Activated CD4-positive, alpha-beta T cell treated with anti-CD3 and anti-CD28 coated beads for 36 hours (primary cell): ENCODE results near the gene WFIKKN2. TPM values are rescaled to one million over a fixed set of nuclear protein-coding genes. Genes with fewer than 3 reads are reported as not detected.
A peak's percentile ranks its signal among the peaks of the same experiment; 100 is the strongest.

Experiments used
- ATAC-seq: fragments of 200-7000 bp; cut with Tn5 transposase; one replicate; pipeline ENCODE4 v1.10.0; 2021; ENCODE audit warnings: mild to moderate bottlenecking, moderate library complexity
- CTCF ChIA-PET: fragments of 350-600 bp; sonication (Branson Sonifier 250); formaldehyde crosslinking; loops from one replicate; lab custom pipeline; 2021; ENCODE audit warnings: antibody characterized with exemption; lab: Charles Lee
- POLR2A ChIA-PET: fragments of 350-600 bp; sonication (Branson Sonifier 250); formaldehyde crosslinking; loops from one replicate; lab custom pipeline; 2021; ENCODE audit warnings: antibody characterized with exemption, inconsistent platforms; lab: Charles Lee
- DNase-seq: peaks from one replicate; pipeline ENCODE4 v3.0.0-alpha.2; 2020
- H3K27ac Mint-ChIP-seq: one replicate; pipeline ENCODE4 v1.8.0; 2021; ENCODE audit warnings: mixed read lengths
- H3K27me3 Mint-ChIP-seq: one replicate; pipeline ENCODE4 v1.8.0; 2021; ENCODE audit warnings: mixed read lengths
- H3K36me3 Mint-ChIP-seq: one replicate; pipeline ENCODE4 v1.8.0; 2021; ENCODE audit warnings: low read depth, mixed read lengths
- H3K4me1 Mint-ChIP-seq: one replicate; pipeline ENCODE4 v1.8.0; 2021; ENCODE audit warnings: mixed read lengths
- H3K4me3 Mint-ChIP-seq: one replicate; pipeline ENCODE4 v1.8.0; 2021; ENCODE audit warnings: mild to moderate bottlenecking, moderate library complexity, mixed read lengths
- H3K9me3 Mint-ChIP-seq: one replicate; pipeline ENCODE4 v1.8.0; 2021; ENCODE audit warnings: low read depth, mixed read lengths
- intact Hi-C, 2 experiments: fragments of 100-400 bp; cut with DNase I in 1 of 2; cut with micrococcal nuclease in 1 of 2; formaldehyde crosslinking; loops; one replicate each; pipeline versions ENCODE4 v1.14.2 to v1.15.1; 2022 to 2024; cut with DNase I, micrococcal nuclease
- total RNA-seq, 2 experiments: library from RNA; stranded (reverse); gene quantifications; one replicate each; pipeline ENCODE4 v1.2.3, GENCODE V29; 2021

The WFIKKN2 gene
- total RNA-seq, 2 experiments from 2014 or later, result not detected

DNA sequence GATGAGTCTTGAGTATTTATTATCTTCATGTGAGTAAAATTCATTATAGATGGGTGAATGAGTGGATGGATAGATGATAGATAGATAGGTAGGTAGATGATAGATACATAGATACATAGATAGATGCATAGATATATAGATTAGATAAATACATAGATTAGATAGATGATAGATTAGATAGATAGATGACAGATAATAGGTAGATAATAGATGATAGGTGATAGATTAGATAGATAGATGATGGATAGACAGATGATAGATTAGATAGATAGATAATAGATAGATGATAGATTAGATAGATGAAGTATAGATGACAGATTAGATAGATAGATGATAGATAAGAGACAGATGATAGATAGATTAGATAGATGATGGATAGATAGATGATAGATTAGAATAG, 21.8 kb upstream of the WFIKKN2 start:
- Mint-ChIP-seq H3K9me3 (no peaks in the 10 kb centered on the region), H3K36me3 (no peaks in the 10 kb centered on the region), H3K27me3 (peaks cover 10% of the 10 kb centered on the region), H3K27ac (no peak overlapping the region), H3K4me3 (no peak overlapping the region), H3K4me1 (no peaks in the 10 kb centered on the region)
- ChIA-PET CTCF (interaction anchor here (1.4 to 2.4 kb wide), 2 partner anchors 17 to 31 kb away, joined by 3 to 11 read pairs; no protein-coding TSS in a partner anchor), POLR2A (no interaction called here)
- DNase-seq (no peak), ATAC-seq (no peak)
- intact Hi-C loops, result no loop called here

GRCh38 chr17:50815400-50815799, 20.0 kb upstream of the WFIKKN2 start:
- Mint-ChIP-seq H3K27me3 (peaks cover 10% of the 10 kb centered on the region), H3K9me3 (no peaks in the 10 kb centered on the region), H3K4me1 (no peaks in the 10 kb centered on the region), H3K36me3 (no peaks in the 10 kb centered on the region), H3K4me3 (no peak overlapping the region), H3K27ac (no peak overlapping the region)
- CTCF ChIA-PET, result interaction anchor here (1.1 to 1.2 kb wide), 3 partner anchors 8 to 33 kb away, joined by 3 to 6 read pairs (median 3); no protein-coding TSS in a partner anchor
- intact Hi-C loops, result no loop called here
- ATAC-seq, result no peak
- no peak for DNase-seq
- POLR2A ChIA-PET, result interaction anchor here (0.6 kb wide), 1 partner anchor 113 kb away, joined by 3 read pairs; no protein-coding TSS in a partner anchor

GRCh38 chr17:50816271-50816670, 19.1 kb upstream of the WFIKKN2 start:
- peaks cover 10% of the 10 kb centered on the region for H3K27me3 Mint-ChIP-seq
- no peak for DNase-seq
- intact Hi-C loops, result no loop called here
- no peak for ATAC-seq
- no peaks in the 10 kb centered on the region for H3K9me3 Mint-ChIP-seq
- no peaks in the 10 kb centered on the region for H3K4me1 Mint-ChIP-seq
- no peak overlapping the region for H3K4me3 Mint-ChIP-seq
- H3K27ac Mint-ChIP-seq, result no peak overlapping the region
- no peaks in the 10 kb centered on the region for H3K36me3 Mint-ChIP-seq
- POLR2A ChIA-PET, result no interaction called here
- CTCF ChIA-PET, result interaction anchor here (0.7 to 1.6 kb wide), 9 partner anchors 9 to 149 kb away, joined by 3 to 9 read pairs (median 5); no protein-coding TSS in a partner anchor

GRCh38 chr17:50816771-50817751, 18.3 kb upstream of the WFIKKN2 start:
- DNase-seq, result peak; percentile 73
- Mint-ChIP-seq H3K27ac (no peak overlapping the region), H3K36me3 (no peaks in the 10 kb centered on the region), H3K9me3 (no peaks in the 10 kb centered on the region), H3K27me3 (peaks cover 10% of the 10 kb centered on the region), H3K4me3 (no peak overlapping the region), H3K4me1 (no peaks in the 10 kb centered on the region)
- POLR2A ChIA-PET, result no interaction called here
- ATAC-seq, result peak; percentile 71
- intact Hi-C loops, result loop anchor here (1.0 kb wide), 2 partner anchors 25 to 139 kb away; no protein-coding TSS in a partner anchor
- CTCF ChIA-PET, result interaction anchor here (0.7 to 2.8 kb wide), 13 partner anchors 13 to 343 kb away, joined by 3 to 9 read pairs (median 4); no protein-coding TSS in a partner anchor

- ATAC-seq (no peak), DNase-seq (no peak)
- ChIA-PET CTCF (interaction anchor here (0.6 to 2.8 kb wide), 7 partner anchors 15 to 342 kb away, joined by 3 to 9 read pairs (median 4); no protein-coding TSS in a partner anchor), POLR2A (interaction anchor here (0.6 kb wide), 1 partner anchor 82 kb away, joined by 4 read pairs; no protein-coding TSS in a partner anchor)
- Mint-ChIP-seq H3K9me3 (no peaks in the 10 kb centered on the region), H3K4me1 (no peaks in the 10 kb centered on the region), H3K27me3 (peaks cover 10% of the 10 kb centered on the region), H3K27ac (no peak overlapping the region), H3K36me3 (no peaks in the 10 kb centered on the region), H3K4me3 (no peak overlapping the region)
- intact Hi-C loops, result loop anchor here (1.0 kb wide), 2 partner anchors 24 to 138 kb away; no protein-coding TSS in a partner anchor
These were observed 17.5 kb upstream of the WFIKKN2 start for GRCh38 chr17:50817838-50818237.

DNA sequence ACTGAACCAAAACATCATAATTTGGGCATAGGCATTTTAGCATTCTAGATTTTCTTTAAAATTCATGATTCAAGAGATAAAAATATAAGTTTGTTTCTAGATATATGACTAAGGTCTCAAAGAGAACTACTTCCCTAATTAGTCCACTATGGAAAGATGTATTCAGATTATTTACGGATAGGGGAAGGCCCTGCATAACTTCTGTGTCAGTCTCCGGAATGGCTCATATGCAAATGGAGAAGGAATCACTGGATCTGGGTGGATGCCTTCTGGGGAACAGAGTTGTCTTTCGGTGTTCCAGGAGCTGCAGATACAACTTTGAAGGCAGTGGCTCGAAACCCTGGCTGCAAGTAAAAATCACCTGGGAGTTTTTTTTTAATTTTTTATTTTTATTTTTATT, 17.1 kb upstream of the WFIKKN2 start:
- Mint-ChIP-seq H3K4me1 (no peaks in the 10 kb centered on the region), H3K4me3 (no peak overlapping the region)

GRCh38 chr17:50818921-50819657, 16.3 kb upstream of the WFIKKN2 start:
- POLR2A ChIA-PET, result no interaction called here
- peak; percentile 15 for DNase-seq
- ATAC-seq, result peak; percentile 50
- H3K27me3 Mint-ChIP-seq, result peaks cover 14% of the 10 kb centered on the region
- peaks cover 5% of the 10 kb centered on the region for H3K9me3 Mint-ChIP-seq
- H3K27ac Mint-ChIP-seq, result no peak overlapping the region
- no peaks in the 10 kb centered on the region for H3K4me1 Mint-ChIP-seq
- CTCF ChIA-PET, result interaction anchor here (0.9 to 2.8 kb wide), 4 partner anchors 33 to 138 kb away, joined by 3 to 8 read pairs (median 3); no protein-coding TSS in a partner anchor
- intact Hi-C loops, result no loop called here
- no peak overlapping the region for H3K4me3 Mint-ChIP-seq
- no peaks in the 10 kb centered on the region for H3K36me3 Mint-ChIP-seq

More for the DNA sequence above, 17.1 kb upstream of the WFIKKN2 start:
- H3K27ac Mint-ChIP-seq, result no peak overlapping the region
- no peaks in the 10 kb centered on the region for H3K36me3 Mint-ChIP-seq
- ATAC-seq (no peak), DNase-seq (no peak)
- no peaks in the 10 kb centered on the region for H3K9me3 Mint-ChIP-seq
- peaks cover 10% of the 10 kb centered on the region for H3K27me3 Mint-ChIP-seq
- ChIA-PET POLR2A (interaction anchor here (0.6 kb wide), 1 partner anchor 82 kb away, joined by 4 read pairs; no protein-coding TSS in a partner anchor), CTCF (interaction anchor here (0.6 to 2.8 kb wide), 5 partner anchors 24 to 138 kb away, joined by 3 to 8 read pairs (median 3); no protein-coding TSS in a partner anchor)
- intact Hi-C loops, result no loop called here

DNA sequence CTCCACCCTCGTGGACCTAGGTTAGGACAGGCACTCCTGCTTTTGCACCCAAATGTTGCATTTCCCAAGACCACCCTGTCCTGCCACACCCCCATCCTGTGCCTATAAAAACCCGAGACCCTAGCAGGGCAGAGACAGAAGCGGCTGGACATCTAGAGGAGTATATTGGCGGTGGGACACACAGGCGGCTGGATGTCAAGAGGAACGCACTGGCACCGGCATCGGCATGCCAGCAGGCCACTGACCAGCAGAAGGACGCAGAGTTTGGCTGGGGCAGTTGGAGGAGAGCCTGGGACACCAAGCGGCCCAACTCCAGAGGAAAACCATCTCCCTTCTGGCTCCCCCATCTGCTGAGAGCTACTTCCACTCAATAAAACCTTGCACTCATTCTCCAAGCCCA, 14.7 kb upstream of the WFIKKN2 start:
- Mint-ChIP-seq H3K36me3 (no peaks in the 10 kb centered on the region), H3K27me3 (peaks cover 12% of the 10 kb centered on the region), H3K4me3 (no peak overlapping the region), H3K27ac (no peak overlapping the region), H3K4me1 (no peaks in the 10 kb centered on the region), H3K9me3 (peaks cover 5% of the 10 kb centered on the region)
- DNase-seq (no peak), ATAC-seq (no peak)
- intact Hi-C loops, result no loop called here
- ChIA-PET POLR2A (no interaction called here), CTCF (interaction anchor here (1.1 kb wide), 1 partner anchor 136 kb away, joined by 3 read pairs; no protein-coding TSS in a partner anchor)

GRCh38 chr17:50822550-50822949, 12.8 kb upstream of the WFIKKN2 start:
- CTCF ChIA-PET, result interaction anchor here (0.6 to 1.3 kb wide), 3 partner anchors 16 to 195 kb away, joined by 3 read pairs; no protein-coding TSS in a partner anchor
- POLR2A ChIA-PET, result no interaction called here
- H3K27me3 Mint-ChIP-seq, result peaks cover 7% of the 10 kb centered on the region
- peaks cover 5% of the 10 kb centered on the region for H3K9me3 Mint-ChIP-seq
- no peaks in the 10 kb centered on the region for H3K36me3 Mint-ChIP-seq
- H3K4me3 Mint-ChIP-seq, result no peak overlapping the region
- ATAC-seq (no peak), DNase-seq (no peak)
- intact Hi-C loops, result no loop called here
- H3K27ac Mint-ChIP-seq, result no peak overlapping the region
- no peaks in the 10 kb centered on the region for H3K4me1 Mint-ChIP-seq

GRCh38 chr17:50824429-50824828, 11.0 kb upstream of the WFIKKN2 start:
- H3K9me3 Mint-ChIP-seq, result peaks cover 5% of the 10 kb centered on the region
- no peak overlapping the region for H3K27ac Mint-ChIP-seq
- CTCF ChIA-PET, result interaction anchor here (0.8 kb wide), 1 partner anchor 40 kb away, joined by 3 read pairs; no protein-coding TSS in a partner anchor
- H3K4me3 Mint-ChIP-seq, result no peak overlapping the region
- peaks cover 4% of the 10 kb centered on the region for H3K27me3 Mint-ChIP-seq
- peaks cover 2% of the 10 kb centered on the region for H3K4me1 Mint-ChIP-seq
- intact Hi-C loops, result no loop called here
- no peaks in the 10 kb centered on the region for H3K36me3 Mint-ChIP-seq
- no peak for DNase-seq
- no peak for ATAC-seq
- POLR2A ChIA-PET, result no interaction called here
